ENCODE measurements around the gene NRXN3. TPM values are rescaled to one million over a fixed set of nuclear protein-coding genes. Genes with fewer than 3 reads are reported as not detected.

NRXN3 gene
- total and polyA plus RNA-seq, 4 donors: 21.9 to 73.4 (median 65.7) TPM

DNA sequence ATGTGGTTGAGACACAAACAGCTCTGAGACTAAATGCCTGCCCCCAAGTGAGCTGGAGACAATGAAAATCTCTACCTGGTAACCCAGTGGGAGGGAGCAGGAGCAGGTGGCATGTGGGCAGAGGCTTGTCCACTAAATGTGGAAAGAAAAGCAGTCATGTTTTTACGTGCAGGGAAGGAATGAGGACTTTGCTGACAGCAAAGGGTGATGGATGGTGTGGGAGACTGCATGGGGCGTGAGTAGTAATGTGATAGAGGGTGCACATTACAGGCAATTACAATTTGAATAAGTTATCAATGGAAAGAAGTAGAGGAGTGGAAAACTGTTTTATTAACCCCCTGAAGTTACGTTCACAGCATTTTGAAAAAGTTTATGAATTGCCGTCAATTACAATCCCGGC lies 176.6 kb downstream of the NRXN3 start:
- no peaks in the 10 kb centered on the region for H3K36me3 ChIP-seq (ENCODE audit: control insufficient read depth, insufficient read depth, low read length)
- no peaks in the 10 kb centered on the region for H3K27me3 ChIP-seq (ENCODE audit: control insufficient read depth, insufficient read depth, low read length)
- H3K4me3 ChIP-seq (ENCODE audit: low read depth, low read length): no peak overlapping the region
- no peaks in the 10 kb centered on the region for H3K9me3 ChIP-seq (ENCODE audit: control insufficient read depth, insufficient read depth, low read length)
- no peak overlapping the region for H3K27ac ChIP-seq (ENCODE audit: low read depth, low read length)
- peak in 1 of 6 donors; percentile 79 for DNase-seq (ENCODE audit: low read depth in 4 of 6, low spot score in 6 of 6)
- 52% methylated on average over 2 of the region's 5 CpGs for WGBS (ENCODE audit: insufficient coverage)
- H3K4me1 ChIP-seq (ENCODE audit: control insufficient read depth, insufficient read depth, low read length): no peaks in the 10 kb centered on the region

GRCh38 chr14:78355109-78355508 lies 184.9 kb downstream of the NRXN3 start:
- Histone ChIP-seq H3K4me3 (ENCODE audit: low read depth, low read length) (no peak overlapping the region), H3K9me3 (ENCODE audit: control insufficient read depth, insufficient read depth, low read length) (no peaks in the 10 kb centered on the region), H3K4me1 (ENCODE audit: control insufficient read depth, insufficient read depth, low read length) (peaks cover 16% of the 10 kb centered on the region), H3K27ac (ENCODE audit: low read depth, low read length) (no peak overlapping the region), H3K36me3 (ENCODE audit: control insufficient read depth, insufficient read depth, low read length) (no peaks in the 10 kb centered on the region), H3K27me3 (ENCODE audit: control insufficient read depth, insufficient read depth, low read length) (no peaks in the 10 kb centered on the region)
- DNase-seq (ENCODE audit: low read depth in 4 of 6, low spot score in 6 of 6): no peak
- WGBS (ENCODE audit: insufficient coverage): 80% methylated on average over 1 of the region's 3 CpGs

GRCh38 chr14:78356391-78356790 lies 186.2 kb downstream of the NRXN3 start:
- Histone ChIP-seq H3K36me3 (ENCODE audit: control insufficient read depth, insufficient read depth, low read length) (no peaks in the 10 kb centered on the region), H3K27ac (ENCODE audit: low read depth, low read length) (peak overlapping the region; percentile 57)

DNA sequence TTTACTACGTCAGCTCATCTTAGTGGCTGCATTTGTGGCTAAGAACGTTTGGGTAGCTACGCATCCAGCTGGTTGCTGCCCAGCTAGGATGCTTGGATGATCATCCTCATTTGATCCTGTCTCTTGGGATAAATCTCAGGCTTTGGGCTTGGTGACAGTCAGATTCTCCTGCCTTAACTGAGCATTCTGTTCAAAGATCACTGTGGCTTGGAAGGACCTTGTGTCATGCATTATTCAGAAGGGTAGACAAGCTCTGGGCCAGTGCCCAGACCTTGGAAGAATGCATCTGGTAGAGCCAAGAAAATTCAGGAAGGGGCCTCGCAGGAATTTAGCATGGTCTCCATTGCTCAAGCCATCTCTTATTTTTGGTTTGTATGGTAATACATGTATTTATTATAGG lies 188.4 kb downstream of the NRXN3 start:
- 34% methylated on average over 3 of the region's 4 CpGs for WGBS (ENCODE audit: insufficient coverage)
- H3K36me3 ChIP-seq (ENCODE audit: control insufficient read depth, insufficient read depth, low read length): no peaks in the 10 kb centered on the region
- peaks cover 16% of the 10 kb centered on the region for H3K4me1 ChIP-seq (ENCODE audit: control insufficient read depth, insufficient read depth, low read length)
- no peaks in the 10 kb centered on the region for H3K9me3 ChIP-seq (ENCODE audit: control insufficient read depth, insufficient read depth, low read length)
- H3K27me3 ChIP-seq (ENCODE audit: control insufficient read depth, insufficient read depth, low read length): no peaks in the 10 kb centered on the region
- peak overlapping the region; percentile 57 for H3K27ac ChIP-seq (ENCODE audit: low read depth, low read length)
- no peak overlapping the region for H3K4me3 ChIP-seq (ENCODE audit: low read depth, low read length)
- DNase-seq (ENCODE audit: low read depth in 4 of 6, low spot score in 6 of 6): peak; percentile 52 to 94 (median 66)

More at GRCh38 chr14:78356391-78356790, 186.2 kb downstream of the NRXN3 start:
- Histone ChIP-seq H3K9me3 (ENCODE audit: control insufficient read depth, insufficient read depth, low read length) (no peaks in the 10 kb centered on the region), H3K4me3 (ENCODE audit: low read depth, low read length) (no peak overlapping the region), H3K4me1 (ENCODE audit: control insufficient read depth, insufficient read depth, low read length) (peaks cover 16% of the 10 kb centered on the region), H3K27me3 (ENCODE audit: control insufficient read depth, insufficient read depth, low read length) (no peaks in the 10 kb centered on the region)
- no CpG with 5 or more reads among the region's 3 CpGs for WGBS (ENCODE audit: insufficient coverage)
- DNase-seq (ENCODE audit: low read depth in 4 of 6, low spot score in 6 of 6): peak in 5 of 6 donors; percentile 55 to 91 (median 73)

DNA sequence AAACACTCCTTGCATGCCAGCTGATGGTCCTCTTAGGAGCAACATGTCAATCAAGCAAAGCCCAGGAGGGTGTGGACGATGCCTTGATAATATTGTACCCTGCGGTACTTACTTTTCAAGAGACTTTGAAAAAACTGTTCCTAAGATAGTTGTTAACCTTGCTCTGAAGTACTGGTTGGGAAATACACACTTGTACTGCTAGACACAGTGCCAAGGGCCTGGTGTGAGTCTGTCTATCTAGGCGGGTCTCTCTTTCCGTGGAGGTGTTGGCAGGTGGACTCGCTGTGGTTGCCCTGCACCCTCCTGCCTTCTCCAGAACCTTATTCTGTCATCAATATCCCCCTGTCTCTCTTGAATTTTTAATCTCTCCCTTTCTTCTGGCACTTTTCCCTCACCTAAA lies 189.4 kb downstream of the NRXN3 start:
- WGBS (ENCODE audit: insufficient coverage): 80% methylated on average over 3 of the region's 5 CpGs
- Histone ChIP-seq H3K4me1 (ENCODE audit: control insufficient read depth, insufficient read depth, low read length) (peaks cover 16% of the 10 kb centered on the region), H3K27ac (ENCODE audit: low read depth, low read length) (no peak overlapping the region), H3K4me3 (ENCODE audit: low read depth, low read length) (no peak overlapping the region), H3K27me3 (ENCODE audit: control insufficient read depth, insufficient read depth, low read length) (no peaks in the 10 kb centered on the region), H3K9me3 (ENCODE audit: control insufficient read depth, insufficient read depth, low read length) (no peaks in the 10 kb centered on the region), H3K36me3 (ENCODE audit: control insufficient read depth, insufficient read depth, low read length) (no peaks in the 10 kb centered on the region)
- DNase-seq (ENCODE audit: low read depth in 4 of 6, low spot score in 6 of 6): no peak

GRCh38 chr14:78363008-78363407 lies 192.8 kb downstream of the NRXN3 start:
- H3K4me1 ChIP-seq (ENCODE audit: control insufficient read depth, insufficient read depth, low read length): peaks cover 4% of the 10 kb centered on the region
- no peaks in the 10 kb centered on the region for H3K27me3 ChIP-seq (ENCODE audit: control insufficient read depth, insufficient read depth, low read length)
- H3K27ac ChIP-seq (ENCODE audit: low read depth, low read length): no peak overlapping the region
- H3K4me3 ChIP-seq (ENCODE audit: low read depth, low read length): no peak overlapping the region
- WGBS (ENCODE audit: insufficient coverage): 97% methylated on average over 4 of the region's 4 CpGs
- DNase-seq (ENCODE audit: low read depth in 4 of 6, low spot score in 6 of 6): no peak
- H3K36me3 ChIP-seq (ENCODE audit: control insufficient read depth, insufficient read depth, low read length): no peaks in the 10 kb centered on the region
- no peaks in the 10 kb centered on the region for H3K9me3 ChIP-seq (ENCODE audit: control insufficient read depth, insufficient read depth, low read length)

GRCh38 chr14:78367355-78367754 lies 197.2 kb downstream of the NRXN3 start:
- Histone ChIP-seq H3K4me1 (ENCODE audit: control insufficient read depth, insufficient read depth, low read length) (peaks cover 4% of the 10 kb centered on the region), H3K4me3 (ENCODE audit: low read depth, low read length) (no peak overlapping the region), H3K9me3 (ENCODE audit: control insufficient read depth, insufficient read depth, low read length) (no peaks in the 10 kb centered on the region), H3K27me3 (ENCODE audit: control insufficient read depth, insufficient read depth, low read length) (no peaks in the 10 kb centered on the region), H3K27ac (ENCODE audit: low read depth, low read length) (no peak overlapping the region), H3K36me3 (ENCODE audit: control insufficient read depth, insufficient read depth, low read length) (no peaks in the 10 kb centered on the region)
- no peak for DNase-seq (ENCODE audit: low read depth in 4 of 6, low spot score in 6 of 6)

DNA sequence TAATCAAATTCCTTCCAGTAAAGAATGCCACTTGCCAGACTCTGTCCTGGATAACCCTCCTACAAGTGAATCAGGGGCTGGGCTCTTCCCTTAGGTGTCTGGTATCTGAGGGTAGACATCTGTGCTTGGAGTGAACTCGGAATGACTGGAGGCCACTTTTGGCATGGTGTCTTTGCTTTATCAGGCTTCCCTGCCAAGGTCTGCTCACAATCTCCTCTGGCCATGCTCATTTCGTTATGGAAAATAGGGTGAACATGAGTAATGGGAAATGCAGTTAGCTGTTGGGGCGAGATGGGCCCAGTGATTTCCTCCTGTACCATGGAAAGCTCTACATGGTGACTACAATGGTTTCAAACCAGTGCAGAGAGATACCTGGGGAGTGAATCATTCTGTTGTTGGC lies 212.9 kb downstream of the NRXN3 start:
- no peaks in the 10 kb centered on the region for H3K4me1 ChIP-seq (ENCODE audit: control insufficient read depth, insufficient read depth, low read length)
- WGBS (ENCODE audit: insufficient coverage): no CpG with 5 or more reads among the region's 3 CpGs
- H3K9me3 ChIP-seq (ENCODE audit: control insufficient read depth, insufficient read depth, low read length): no peaks in the 10 kb centered on the region
- H3K27ac ChIP-seq (ENCODE audit: low read depth, low read length): no peak overlapping the region
- no peak overlapping the region for H3K4me3 ChIP-seq (ENCODE audit: low read depth, low read length)
- no peak for DNase-seq (ENCODE audit: low read depth in 4 of 6, low spot score in 6 of 6)
- no peaks in the 10 kb centered on the region for H3K27me3 ChIP-seq (ENCODE audit: control insufficient read depth, insufficient read depth, low read length)
- H3K36me3 ChIP-seq (ENCODE audit: control insufficient read depth, insufficient read depth, low read length): no peaks in the 10 kb centered on the region

- Histone ChIP-seq H3K27me3 (ENCODE audit: control insufficient read depth, insufficient read depth, low read length) (no peaks in the 10 kb centered on the region), H3K9me3 (ENCODE audit: control insufficient read depth, insufficient read depth, low read length) (no peaks in the 10 kb centered on the region), H3K4me3 (ENCODE audit: low read depth, low read length) (no peak overlapping the region), H3K36me3 (ENCODE audit: control insufficient read depth, insufficient read depth, low read length) (no peaks in the 10 kb centered on the region), H3K4me1 (ENCODE audit: control insufficient read depth, insufficient read depth, low read length) (no peaks in the 10 kb centered on the region), H3K27ac (ENCODE audit: low read depth, low read length) (no peak overlapping the region)
- no CpG with 5 or more reads among the region's 1 CpG for WGBS (ENCODE audit: insufficient coverage)
- DNase-seq (ENCODE audit: low read depth in 4 of 6, low spot score in 6 of 6): no peak
Measured at GRCh38 chr14:78398216-78398615, 228.0 kb downstream of the NRXN3 start.

DNA sequence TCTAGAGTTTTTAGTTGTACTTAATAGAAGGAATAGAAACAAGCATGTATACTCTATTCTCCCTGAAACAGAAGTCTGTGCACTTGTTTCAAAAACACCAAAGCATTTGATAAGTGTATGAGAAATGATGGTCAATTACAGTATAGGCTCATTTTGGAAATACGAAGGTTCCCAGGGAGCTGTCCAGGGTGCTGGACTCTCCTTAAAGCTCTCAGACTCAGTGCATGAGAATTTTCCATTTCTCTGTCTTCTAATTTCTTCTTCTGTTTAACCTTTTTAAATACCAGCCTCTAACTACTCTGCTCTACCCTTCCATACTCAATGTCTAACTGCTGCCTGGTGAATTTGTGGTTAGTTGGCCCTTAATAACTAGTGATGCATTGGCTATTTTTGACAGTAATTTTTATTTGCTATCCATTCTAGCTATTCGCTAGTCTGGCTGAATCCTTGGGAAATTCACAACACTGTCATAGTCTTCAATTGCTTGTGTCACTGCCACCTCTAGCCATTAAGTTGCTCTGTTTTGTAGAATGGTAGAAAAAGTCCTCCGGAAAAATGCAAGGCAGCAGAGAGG lies 229.2 kb downstream of the NRXN3 start:
- Histone ChIP-seq H3K4me1 (ENCODE audit: control insufficient read depth, insufficient read depth, low read length) (peaks cover 7% of the 10 kb centered on the region), H3K4me3 (ENCODE audit: low read depth, low read length) (no peak overlapping the region), H3K36me3 (ENCODE audit: control insufficient read depth, insufficient read depth, low read length) (no peaks in the 10 kb centered on the region), H3K27me3 (ENCODE audit: control insufficient read depth, insufficient read depth, low read length) (no peaks in the 10 kb centered on the region), H3K27ac (ENCODE audit: low read depth, low read length) (no peak overlapping the region), H3K9me3 (ENCODE audit: control insufficient read depth, insufficient read depth, low read length) (no peaks in the 10 kb centered on the region)
- DNase-seq (ENCODE audit: low read depth in 4 of 6, low spot score in 6 of 6): peak in 2 of 6 donors; percentile 29 to 42
- WGBS (ENCODE audit: insufficient coverage): 33% methylated on average over 1 of the region's 3 CpGs
